Measurements from ENCODE around the gene PCOLCE2.

DNA sequence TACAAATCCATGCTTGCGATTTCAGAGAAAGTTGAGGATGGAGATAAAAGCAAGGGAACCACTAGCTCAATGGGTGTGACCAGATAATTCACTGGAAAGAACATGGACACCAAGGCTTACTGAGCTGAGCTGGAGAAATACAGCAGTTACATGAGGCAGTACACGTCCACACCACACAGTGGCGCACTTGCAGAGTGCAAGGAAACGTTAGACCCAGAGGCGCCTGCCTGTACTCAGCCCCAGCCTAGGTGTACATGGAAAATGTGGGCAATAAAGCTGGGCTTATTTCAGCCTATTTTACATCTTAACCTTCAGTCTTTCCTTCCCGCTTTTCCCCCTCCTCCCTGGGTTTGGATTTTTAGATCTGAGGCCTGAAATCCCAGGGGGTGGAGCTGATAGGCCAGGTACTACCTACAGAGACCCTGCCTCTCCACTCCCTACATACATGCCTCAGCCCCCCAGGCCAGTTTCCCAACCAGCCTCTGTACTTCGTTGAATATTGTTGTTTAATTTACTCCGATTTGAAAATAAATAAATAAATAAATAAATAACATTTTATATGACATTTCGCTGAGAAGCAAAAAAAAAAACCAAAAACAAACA, 60.1 kb downstream of the PCOLCE2 start:
- peak; percentile 90 for TF ChIP-seq CTCF (conservative IDR thresholded peaks at IDR 0.05)
- TF ChIP-seq EZH2 (IDR thresholded peaks at IDR 0.05; ENCODE audit: low read depth), result no peak

All from PC-9 (cell line).